HG02798 (cell line): ENCODE measurements around the gene KRT14.
"Not testable (repeated sequence)": the region's sequence is repeated elsewhere in the genome, so short reads cannot be mapped to it uniquely, and the experiment has no call there.

ENCODE experiments used
- ATAC-seq: cut with Tn5 transposase; IDR thresholded peaks from one replicate; pipeline ENCODE4 v1.9.1; 2021; ENCODE audit warnings: mild to moderate bottlenecking; ENCODE audit not compliant: unreplicated experiment, poor library complexity

KRT14 gene

GRCh38 chr17:41610965-41611640, 24.4 kb upstream of the KRT14 start:
- ATAC-seq, result no peak

GRCh38 chr17:41610061-41610517, 23.4 kb upstream of the KRT14 start:
- ATAC-seq, result not testable (repeated sequence)

GRCh38 chr17:41606930-41607329, 20.2 kb upstream of the KRT14 start:
- not testable (repeated sequence) for ATAC-seq

GRCh38 chr17:41602524-41602923, 15.8 kb upstream of the KRT14 start:
- ATAC-seq, result no peak

- no peak for ATAC-seq
Observed at GRCh38 chr17:41600318-41600717, 13.6 kb upstream of the KRT14 start.

- ATAC-seq, result no peak
Observed at GRCh38 chr17:41599680-41600079, 13.0 kb upstream of the KRT14 start.

GRCh38 chr17:41595585-41595984, 8.9 kb upstream of the KRT14 start:
- no peak for ATAC-seq

- no peak for ATAC-seq
Observed at GRCh38 chr17:41594363-41594915, 7.7 kb upstream of the KRT14 start.

- no peak for ATAC-seq
Observed at GRCh38 chr17:41593306-41593981, 6.7 kb upstream of the KRT14 start.

GRCh38 chr17:41592601-41593305, 6.1 kb upstream of the KRT14 start:
- ATAC-seq, result no peak

GRCh38 chr17:41589301-41589700, 2.6 kb upstream of the KRT14 start:
- ATAC-seq, result no peak

- ATAC-seq, result no peak
Observed at GRCh38 chr17:41588126-41588810, 1.6 kb upstream of the KRT14 start.

GRCh38 chr17:41585301-41586056, 1.2 kb downstream of the KRT14 start:
- no peak for ATAC-seq

- ATAC-seq, result not testable (repeated sequence)
Observed at GRCh38 chr17:41584331-41584927, 2.3 kb downstream of the KRT14 start.

GRCh38 chr17:41583137-41584127, 3.3 kb downstream of the KRT14 start:
- ATAC-seq, result no peak

- not testable (repeated sequence) for ATAC-seq
Observed at GRCh38 chr17:41582061-41582968, 4.4 kb downstream of the KRT14 start.
